Tibial nerve (tissue), 4 donors: ENCODE results near the gene AANAT.

Source experiments
- EP300 ChIP-seq, 2 donors: sonication (generic); formaldehyde crosslinking; IDR thresholded peaks; one replicate each; pipeline ENCODE4 v1.6.1; 2017; ENCODE audit warnings: antibody characterized with exemption in 2 of 2, mild to moderate bottlenecking in 1 of 2
- POLR2A ChIP-seq, 2 donors: fragments of 450-650 bp; IDR thresholded peaks; one replicate each; pipeline ENCODE4 v1.6.1; 2017; ENCODE audit warnings: antibody characterized with exemption in 2 of 2, mild to moderate bottlenecking in 2 of 2, moderate library complexity in 2 of 2
- TF ChIP-seq, protein P1 (sequence below), 5 experiments: fragments of 200-600 bp in 3 of 5; fragments of 450-650 bp in 2 of 5; sonication (generic) in 3 of 5; IDR thresholded peaks; one replicate each; pipeline ENCODE4 v1.5.1; 2016 to 2019; ENCODE audit warnings: antibody characterized with exemption in 5 of 5, mild to moderate bottlenecking in 3 of 5, moderate library complexity in 2 of 5

DNA sequence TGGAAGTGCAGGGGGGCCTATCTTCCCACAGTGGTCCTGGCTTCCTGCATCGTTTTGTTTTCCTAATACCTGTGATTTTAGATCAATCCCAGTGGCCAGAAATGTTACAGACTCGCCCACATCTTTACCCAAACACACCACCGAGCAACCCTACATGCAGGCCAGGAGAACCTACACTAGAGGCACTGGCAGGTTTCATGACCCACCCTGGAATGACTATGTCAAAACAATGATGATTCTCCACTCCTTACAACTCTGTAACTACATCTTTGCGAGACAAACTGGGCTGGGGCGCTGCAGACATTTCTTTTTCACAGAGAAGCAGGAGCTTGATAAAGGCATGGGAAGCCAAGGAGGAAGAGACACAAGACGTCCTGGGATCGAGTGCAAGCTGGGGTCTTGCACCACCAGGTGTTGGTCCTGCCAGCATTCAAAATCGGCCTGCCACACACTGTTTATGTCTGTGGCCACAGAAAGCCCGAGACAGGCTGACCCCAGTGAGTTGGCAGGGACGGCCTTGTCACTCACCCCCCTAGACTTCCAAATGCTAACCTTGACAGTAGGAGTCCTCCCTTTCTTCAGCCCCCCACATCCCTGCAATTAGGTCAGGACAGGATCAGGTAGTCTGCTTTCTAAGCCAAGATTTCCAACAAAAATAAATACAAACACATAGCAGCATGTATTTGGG is 46.9 kb upstream of the AANAT start:
- TF ChIP-seq, protein P1, sequence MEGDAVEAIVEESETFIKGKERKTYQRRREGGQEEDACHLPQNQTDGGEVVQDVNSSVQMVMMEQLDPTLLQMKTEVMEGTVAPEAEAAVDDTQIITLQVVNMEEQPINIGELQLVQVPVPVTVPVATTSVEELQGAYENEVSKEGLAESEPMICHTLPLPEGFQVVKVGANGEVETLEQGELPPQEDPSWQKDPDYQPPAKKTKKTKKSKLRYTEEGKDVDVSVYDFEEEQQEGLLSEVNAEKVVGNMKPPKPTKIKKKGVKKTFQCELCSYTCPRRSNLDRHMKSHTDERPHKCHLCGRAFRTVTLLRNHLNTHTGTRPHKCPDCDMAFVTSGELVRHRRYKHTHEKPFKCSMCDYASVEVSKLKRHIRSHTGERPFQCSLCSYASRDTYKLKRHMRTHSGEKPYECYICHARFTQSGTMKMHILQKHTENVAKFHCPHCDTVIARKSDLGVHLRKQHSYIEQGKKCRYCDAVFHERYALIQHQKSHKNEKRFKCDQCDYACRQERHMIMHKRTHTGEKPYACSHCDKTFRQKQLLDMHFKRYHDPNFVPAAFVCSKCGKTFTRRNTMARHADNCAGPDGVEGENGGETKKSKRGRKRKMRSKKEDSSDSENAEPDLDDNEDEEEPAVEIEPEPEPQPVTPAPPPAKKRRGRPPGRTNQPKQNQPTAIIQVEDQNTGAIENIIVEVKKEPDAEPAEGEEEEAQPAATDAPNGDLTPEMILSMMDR (IDR thresholded peaks at IDR 0.05) = no peak
- no peak for TF ChIP-seq EP300 (IDR thresholded peaks at IDR 0.05)
- no peak for TF ChIP-seq POLR2A (IDR thresholded peaks at IDR 0.05)
